Measurements from ENCODE around the gene PIGP. TPM values are rescaled to one million over a fixed set of nuclear protein-coding genes. Genes with fewer than 3 reads are reported as not detected.

PIGP gene
- total and polyA plus RNA-seq, 2 of the 13 experiments (the other 11 are each of a cell fraction or from before 2014, with no cell fraction given) = 14.8 to 33.4 TPM

GRCh38 chr21:37072274-37072987 lies 440 bp downstream of the PIGP start (continued):
- TF ChIP-seq ZFY (CRISPR knock-in tag; IDR thresholded peaks at IDR 0.05) = peak; percentile 96; the same call in 1 of the 2 replicates
- TF ChIP-seq NFE2L1 (CRISPR knock-in tag; IDR thresholded peaks at IDR 0.05; ENCODE audit: borderline replicate concordance) = 0 out of 2 replicates have a peak, but pooled peaks have one; percentile 52
- no peak for TF ChIP-seq SOX6 (IDR thresholded peaks at IDR 0.05)
- TF ChIP-seq SOX6 (CRISPR knock-in tag; IDR thresholded peaks at IDR 0.05) = no peak
- TF ChIP-seq BCLAF1 (IDR thresholded peaks at IDR 0.05) = no peak
- TF ChIP-seq ZNF615 (CRISPR knock-in tag; IDR thresholded peaks at IDR 0.05; ENCODE audit: borderline replicate concordance) = 0 out of 2 replicates have a peak, but pooled peaks have one; percentile 45
- peak; percentile 15; the same call in 1 of the 2 replicates for TF ChIP-seq PITX1 (CRISPR knock-in tag; IDR thresholded peaks at IDR 0.05)
- TF ChIP-seq RFXAP (CRISPR knock-in tag; IDR thresholded peaks at IDR 0.05; ENCODE audit: borderline replicate concordance) = no peak
- no peak for TF ChIP-seq ZKSCAN5 (CRISPR knock-in tag; IDR thresholded peaks at IDR 0.05)
- TF ChIP-seq, protein P1, sequence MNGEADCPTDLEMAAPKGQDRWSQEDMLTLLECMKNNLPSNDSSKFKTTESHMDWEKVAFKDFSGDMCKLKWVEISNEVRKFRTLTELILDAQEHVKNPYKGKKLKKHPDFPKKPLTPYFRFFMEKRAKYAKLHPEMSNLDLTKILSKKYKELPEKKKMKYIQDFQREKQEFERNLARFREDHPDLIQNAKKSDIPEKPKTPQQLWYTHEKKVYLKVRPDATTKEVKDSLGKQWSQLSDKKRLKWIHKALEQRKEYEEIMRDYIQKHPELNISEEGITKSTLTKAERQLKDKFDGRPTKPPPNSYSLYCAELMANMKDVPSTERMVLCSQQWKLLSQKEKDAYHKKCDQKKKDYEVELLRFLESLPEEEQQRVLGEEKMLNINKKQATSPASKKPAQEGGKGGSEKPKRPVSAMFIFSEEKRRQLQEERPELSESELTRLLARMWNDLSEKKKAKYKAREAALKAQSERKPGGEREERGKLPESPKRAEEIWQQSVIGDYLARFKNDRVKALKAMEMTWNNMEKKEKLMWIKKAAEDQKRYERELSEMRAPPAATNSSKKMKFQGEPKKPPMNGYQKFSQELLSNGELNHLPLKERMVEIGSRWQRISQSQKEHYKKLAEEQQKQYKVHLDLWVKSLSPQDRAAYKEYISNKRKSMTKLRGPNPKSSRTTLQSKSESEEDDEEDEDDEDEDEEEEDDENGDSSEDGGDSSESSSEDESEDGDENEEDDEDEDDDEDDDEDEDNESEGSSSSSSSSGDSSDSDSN (CRISPR knock-in tag; IDR thresholded peaks at IDR 0.05) = peak; percentile 65
- TF ChIP-seq CHD4 (IDR thresholded peaks at IDR 0.05; ENCODE audit: borderline replicate concordance, low read length) = no peak
- no peak for TF ChIP-seq PAX8 (CRISPR knock-in tag; IDR thresholded peaks at IDR 0.05; ENCODE audit: borderline replicate concordance)
- TF ChIP-seq GTF2F1 (IDR thresholded peaks at IDR 0.05; ENCODE audit: low read length) = no peak
- TF ChIP-seq TSC22D2 (CRISPR knock-in tag; IDR thresholded peaks at IDR 0.05; ENCODE audit: borderline replicate concordance) = no peak
- TF ChIP-seq NCOR1 (IDR thresholded peaks at IDR 0.05; ENCODE audit: borderline replicate concordance, low read length) = no peak
- TF ChIP-seq, protein P2, sequence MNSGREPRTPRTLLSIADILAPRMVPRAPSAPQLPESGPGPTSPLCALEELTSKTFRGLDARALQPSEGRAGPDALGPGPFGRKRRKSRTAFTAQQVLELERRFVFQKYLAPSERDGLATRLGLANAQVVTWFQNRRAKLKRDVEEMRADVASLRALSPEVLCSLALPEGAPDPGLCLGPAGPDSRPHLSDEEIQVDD (CRISPR knock-in tag; IDR thresholded peaks at IDR 0.05; ENCODE audit: borderline replicate concordance) = no peak
- peak; percentile 41; the same call in 1 of the 2 replicates for TF ChIP-seq NR0B2 (CRISPR knock-in tag; IDR thresholded peaks at IDR 0.05)
- peak; percentile 48; the same call in 1 of the 2 replicates for TF ChIP-seq CAMTA2 (CRISPR knock-in tag; IDR thresholded peaks at IDR 0.05; ENCODE audit: borderline replicate concordance)
- no peak for TF ChIP-seq KDM4B (CRISPR knock-in tag; IDR thresholded peaks at IDR 0.05)
- peak; percentile 55 for TF ChIP-seq RBM22 (optimal IDR thresholded peaks at IDR 0.05; ENCODE audit: low read length)
- no peak for TF ChIP-seq SP1 (IDR thresholded peaks at IDR 0.05)
- TF ChIP-seq SP1 (CRISPR knock-in tag; IDR thresholded peaks at IDR 0.05) = no peak
- TF ChIP-seq ZBTB7A (CRISPR knock-in tag; IDR thresholded peaks at IDR 0.05) = no peak
- TF ChIP-seq ZFP36 (IDR thresholded peaks at IDR 0.05; ENCODE audit: borderline replicate concordance, low read depth, low read length, partially characterized antibody) = no peak
